HL-60 (cell line): ENCODE results near the gene NUDT6.

Source experiments
- CTCF ChIP-seq: IDR thresholded peaks from one replicate; pipeline ENCODE4 v1.5.1; 2011; ENCODE audit warnings: low read length, control low read depth, inconsistent platforms; ENCODE audit not compliant: insufficient read depth
- GABPA ChIP-seq: IDR thresholded peaks from 2 replicates; pipeline ENCODE4 v1.6.1; 2012; ENCODE audit warnings: low read depth
- POLR2AphosphoS5 ChIP-seq: IDR thresholded peaks from 2 replicates; pipeline ENCODE4 v1.6.1; 2012; ENCODE audit warnings: low read depth
- REST ChIP-seq: IDR thresholded peaks from 2 replicates; pipeline ENCODE4 v1.6.1; 2012; ENCODE audit warnings: low read depth; ENCODE audit not compliant: insufficient replicate concordance
- SPI1 ChIP-seq: IDR thresholded peaks from 2 replicates; pipeline ENCODE4 v1.6.1; 2012; ENCODE audit warnings: low read depth, mild to moderate bottlenecking, borderline replicate concordance

- no peak for TF ChIP-seq POLR2AphosphoS5
- no peak for TF ChIP-seq CTCF
- TF ChIP-seq GABPA = no peak
- no peak for TF ChIP-seq REST
- no peak for TF ChIP-seq SPI1
Observed at GRCh38 chr4:122967231-122967630, 44.8 kb upstream of the NUDT6 start.
